Keratinocyte (primary cell): ENCODE measurements around the gene NLK. TPM values are rescaled to one million over a fixed set of nuclear protein-coding genes. Genes with fewer than 3 reads are reported as not detected.

Experiments
- DNase-seq: peaks from one replicate; pipeline ENCODE4 v3.0.0-alpha.2; 2011; ENCODE audit warnings: low read depth, missing footprints, low spot score
- FAIRE-seq: peaks from 2 replicates; lab custom pipeline; 2011; peaks lifted over from hg19 to GRCh38; lab: Jason Lieb, UNC
- H2AFZ ChIP-seq: 2 replicates; pipeline ENCODE4 v1.6.0; 2012; ENCODE audit warnings: low read length, control low read depth, inconsistent platforms; ENCODE audit not compliant: control insufficient read depth
- H3K27ac ChIP-seq: 2 replicates; pipeline ENCODE4 v1.5.1; 2011; ENCODE audit warnings: low read length; ENCODE audit not compliant: control insufficient read depth, insufficient read depth
- H3K27me3 ChIP-seq: 3 replicates; pipeline ENCODE4 v1.6.0; 2011; ENCODE audit warnings: low read length; ENCODE audit not compliant: control insufficient read depth, insufficient read depth; ENCODE audit errors: extremely low read depth
- H3K36me3 ChIP-seq, 2 experiments: 2 replicates in 1 of 2; 3 replicates in 1 of 2; pipeline ENCODE4 v1.5.1; 2011; ENCODE audit warnings: low read length in 2 of 2, mild to moderate bottlenecking in 1 of 2; ENCODE audit not compliant: control insufficient read depth in 2 of 2, insufficient read depth in 2 of 2; ENCODE audit errors: extremely low read depth in 1 of 2
- H3K4me1 ChIP-seq: 3 replicates; pipeline ENCODE4 v1.5.1; 2011; ENCODE audit warnings: low read length; ENCODE audit not compliant: control insufficient read depth, insufficient read depth; ENCODE audit errors: extremely low read depth
- H3K4me2 ChIP-seq: 3 replicates; pipeline ENCODE4 v1.6.0; 2011; ENCODE audit warnings: low read depth, low read length; ENCODE audit not compliant: control insufficient read depth, insufficient read depth; ENCODE audit errors: extremely low read depth
- H3K4me3 ChIP-seq, 3 experiments: fragments of 200-600 bp in 1 of 3; sonication (generic) in 1 of 3; 2 replicates in 2 of 3; 3 replicates in 1 of 3; pipeline ENCODE4 v1.5.1; 2011 to 2016; ENCODE audit warnings: low read length in 3 of 3, mild to moderate bottlenecking in 3 of 3, control low read depth in 2 of 3, inconsistent platforms in 1 of 3, low read depth in 1 of 3, mixed read lengths in 1 of 3, mixed run types in 1 of 3, moderate library complexity in 1 of 3; ENCODE audit not compliant: control insufficient read depth in 2 of 3, insufficient read depth in 2 of 3; ENCODE audit errors: extremely low read depth in 1 of 3
- H3K79me2 ChIP-seq: 2 replicates; pipeline ENCODE4 v1.6.0; 2012; ENCODE audit warnings: low read length; ENCODE audit not compliant: control insufficient read depth, insufficient read depth
- H3K9ac ChIP-seq: 3 replicates; pipeline ENCODE4 v1.6.0; 2011; ENCODE audit warnings: low read length; ENCODE audit not compliant: control insufficient read depth, insufficient read depth; ENCODE audit errors: extremely low read depth
- H3K9me1 ChIP-seq: 3 replicates; pipeline ENCODE4 v1.6.0; 2011; ENCODE audit warnings: low read length; ENCODE audit not compliant: control insufficient read depth, insufficient read depth; ENCODE audit errors: extremely low read depth
- H3K9me3 ChIP-seq: 2 replicates; pipeline ENCODE4 v1.5.1; 2012; ENCODE audit warnings: low read depth, low read length; ENCODE audit not compliant: control insufficient read depth
- H4K20me1 ChIP-seq: 3 replicates; pipeline ENCODE4 v1.6.0; 2011; ENCODE audit warnings: low read length; ENCODE audit not compliant: control insufficient read depth, insufficient read depth; ENCODE audit errors: extremely low read depth
- CTCF ChIP-seq, 3 experiments: IDR thresholded peaks in 1 of 3; conservative IDR thresholded peaks in 1 of 3; optimal IDR thresholded peaks in 1 of 3; 2 replicates in 2 of 3; 3 replicates in 1 of 3; pipeline versions ENCODE3 to v1.5.1; 2011; ENCODE audit warnings: low read length in 3 of 3, mild to moderate bottlenecking in 3 of 3, moderate library complexity in 2 of 3, control low read depth in 1 of 3, inconsistent platforms in 1 of 3; ENCODE audit not compliant: insufficient read depth in 2 of 3; ENCODE audit errors: extremely low read depth in 1 of 3
- EZH2 ChIP-seq: IDR thresholded peaks from one replicate; pipeline ENCODE4 v1.6.1; 2012; ENCODE audit warnings: inconsistent platforms, mild to moderate bottlenecking, low read length, moderate library complexity
- dilution Hi-C: fragments of 300-500 bp; cut with MboI; formaldehyde crosslinking; loops from one replicate; pipeline ENCODE4 v1.7.0; 2020; ENCODE audit warnings: low sequenced_read_pairs; ENCODE audit not compliant: extremely low pct_ligation_motif_present
- polyA plus RNA-seq, 5 experiments: library from polyadenylated mRNA; depleted of rRNA in 3 of 5; stranded (reverse) in 3 of 5; stranded (forward) in 1 of 5; unstranded in 1 of 5; fragments of >200 nt; gene quantifications; 1 replicate in 1 of 5; 2 replicates in 3 of 5; 3 replicates in 1 of 5; pipeline versions ENCODE4 v1.2.1 to v1.2.3, GENCODE V29; 2011 to 2012; ENCODE audit warnings: missing spikeins in 2 of 5, low read depth in 1 of 5, low replicate concordance in 1 of 5

NLK gene
- polyA plus RNA-seq, 1 donor (not counting 4 experiments of a cell fraction or from before 2014, with no cell fraction given) = 20.9 TPM

GRCh38 chr17:28040406-28040805 is 2.1 kb upstream of the NLK start:
- Histone ChIP-seq H3K4me3 (peak overlapping the region in 1 of 3 experiments; percentile 68), H3K9ac (no peak overlapping the region), H4K20me1 (no peaks in the 10 kb centered on the region), H3K4me1 (peaks cover 18% of the 10 kb centered on the region), H3K4me2 (peak overlapping the region; percentile 50), H3K27ac (no peak overlapping the region), H2AFZ (no peak overlapping the region), H3K9me1 (peaks cover 2% of the 10 kb centered on the region), H3K36me3 (peaks cover 3 to 9% of the 10 kb centered on the region in 2 experiments), H3K27me3 (no peaks in the 10 kb centered on the region), H3K9me3 (no peaks in the 10 kb centered on the region), H3K79me2 (peaks cover 34% of the 10 kb centered on the region)
- FAIRE-seq (no peak), DNase-seq (no peak)
- no peak for TF ChIP-seq EZH2
- no peak for TF ChIP-seq CTCF (optimal IDR thresholded peaks at IDR 0.05 in 1 of 3, IDR thresholded peaks at IDR 0.05 in 1 of 3, conservative IDR thresholded peaks at IDR 0.05 in 1 of 3; ENCODE audit: extremely low read depth in 1 of 3, insufficient read depth in 2 of 3, low read length in 3 of 3)
- dilution Hi-C loops = no loop called here

GRCh38 chr17:28041068-28041843 is 1.2 kb upstream of the NLK start:
- FAIRE-seq (peak; percentile 71), DNase-seq (peak; percentile 96)
- peaks cover 42% of the 10 kb centered on the region for H3K79me2 ChIP-seq
- peaks cover 3 to 9% of the 10 kb centered on the region in 2 experiments for H3K36me3 ChIP-seq
- no peaks in the 10 kb centered on the region for H4K20me1 ChIP-seq
- peaks cover 2% of the 10 kb centered on the region for H3K9me1 ChIP-seq
- peak overlapping the region; percentile 24 to 91 (median 68) for H3K4me3 ChIP-seq
- peak overlapping the region; percentile 50 for H3K4me2 ChIP-seq
- H3K27ac ChIP-seq = no peak overlapping the region
- H3K9me3 ChIP-seq = no peaks in the 10 kb centered on the region
- no peaks in the 10 kb centered on the region for H3K27me3 ChIP-seq
- H2AFZ ChIP-seq = peak overlapping the region; percentile 71
- peak overlapping the region; percentile 70 for H3K9ac ChIP-seq
- TF ChIP-seq CTCF (optimal IDR thresholded peaks at IDR 0.05 in 1 of 3, IDR thresholded peaks at IDR 0.05 in 1 of 3, conservative IDR thresholded peaks at IDR 0.05 in 1 of 3; ENCODE audit: extremely low read depth in 1 of 3, insufficient read depth in 2 of 3, low read length in 3 of 3) (no peak), EZH2 (no peak)
- dilution Hi-C loops = no loop called here
- H3K4me1 ChIP-seq = peaks cover 22% of the 10 kb centered on the region
